ENCODE measurements around the gene TOMM20.
A peak's percentile ranks its signal among the peaks of the same experiment; 100 is the strongest.
"Not testable (repeated sequence)": the region's sequence is repeated elsewhere in the genome, so short reads cannot be mapped to it uniquely, and the experiment has no call there.

TOMM20 gene

DNA sequence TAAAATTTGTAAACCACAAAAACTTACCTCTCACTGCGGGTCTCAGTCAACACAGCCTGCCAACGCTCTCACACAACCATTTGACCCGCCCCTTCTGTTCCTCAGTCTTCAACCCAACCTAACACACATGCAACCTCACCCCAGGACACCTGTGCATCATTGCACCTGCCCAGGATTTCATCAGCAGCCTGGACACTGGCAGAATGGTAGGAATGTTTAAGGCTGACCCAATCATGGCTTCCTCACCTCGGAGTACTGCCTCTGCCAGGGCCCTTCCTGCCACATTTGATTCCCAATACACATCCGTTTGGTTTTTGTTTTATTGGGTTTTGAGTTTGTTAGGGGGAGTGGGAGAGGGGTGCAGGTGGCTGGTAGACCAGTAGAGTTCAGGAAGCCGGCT, 40.7 kb downstream of the TOMM20 start (continued):
- TF ChIP-seq, protein P1, sequence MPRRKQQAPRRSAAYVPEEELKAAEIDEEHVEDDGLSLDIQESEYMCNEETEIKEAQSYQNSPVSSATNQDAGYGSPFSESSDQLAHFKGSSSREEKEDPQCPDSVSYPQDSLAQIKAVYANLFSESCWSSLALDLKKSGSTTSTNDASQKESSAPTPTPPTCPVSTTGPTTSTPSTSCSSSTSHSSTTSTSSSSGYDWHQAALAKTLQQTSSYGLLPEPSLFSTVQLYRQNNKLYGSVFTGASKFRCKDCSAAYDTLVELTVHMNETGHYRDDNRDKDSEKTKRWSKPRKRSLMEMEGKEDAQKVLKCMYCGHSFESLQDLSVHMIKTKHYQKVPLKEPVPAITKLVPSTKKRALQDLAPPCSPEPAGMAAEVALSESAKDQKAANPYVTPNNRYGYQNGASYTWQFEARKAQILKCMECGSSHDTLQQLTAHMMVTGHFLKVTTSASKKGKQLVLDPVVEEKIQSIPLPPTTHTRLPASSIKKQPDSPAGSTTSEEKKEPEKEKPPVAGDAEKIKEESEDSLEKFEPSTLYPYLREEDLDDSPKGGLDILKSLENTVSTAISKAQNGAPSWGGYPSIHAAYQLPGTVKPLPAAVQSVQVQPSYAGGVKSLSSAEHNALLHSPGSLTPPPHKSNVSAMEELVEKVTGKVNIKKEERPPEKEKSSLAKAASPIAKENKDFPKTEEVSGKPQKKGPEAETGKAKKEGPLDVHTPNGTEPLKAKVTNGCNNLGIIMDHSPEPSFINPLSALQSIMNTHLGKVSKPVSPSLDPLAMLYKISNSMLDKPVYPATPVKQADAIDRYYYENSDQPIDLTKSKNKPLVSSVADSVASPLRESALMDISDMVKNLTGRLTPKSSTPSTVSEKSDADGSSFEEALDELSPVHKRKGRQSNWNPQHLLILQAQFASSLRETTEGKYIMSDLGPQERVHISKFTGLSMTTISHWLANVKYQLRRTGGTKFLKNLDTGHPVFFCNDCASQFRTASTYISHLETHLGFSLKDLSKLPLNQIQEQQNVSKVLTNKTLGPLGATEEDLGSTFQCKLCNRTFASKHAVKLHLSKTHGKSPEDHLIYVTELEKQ (tag by site-specific recombination; IDR thresholded peaks at IDR 0.05; ENCODE audit: borderline replicate concordance) = no peak
- no peak for TF ChIP-seq ZNF585B (tag by site-specific recombination; IDR thresholded peaks at IDR 0.05)

- H3K9me3 ChIP-seq (ENCODE audit: control insufficient read depth, insufficient read depth, low read depth, low read length); H3K4me1 ChIP-seq (ENCODE audit: control insufficient read depth, insufficient read depth, low read length); H3K36me3 ChIP-seq (ENCODE audit: control insufficient read depth in 2 of 2, insufficient read depth in 1 of 2, low read length in 2 of 2); H3K27ac ChIP-seq (ENCODE audit: extremely low read depth, low read depth, low read length); POLR2A ChIA-PET; H3K4me3 ChIP-seq (ENCODE audit: low read depth, low read length): not testable (repeated sequence)
- CTCF ChIA-PET = interaction anchor here (0.6 to 3.4 kb wide), 10 partner anchors 8 to 587 kb away, joined by 3 to 21 read pairs (median 3); no protein-coding TSS in a partner anchor
Measured at GRCh38 chr1:235085411-235086117, 43.1 kb downstream of the TOMM20 start.

GRCh38 chr1:235080788-235081187, 47.8 kb downstream of the TOMM20 start:
- H3K27ac ChIP-seq (ENCODE audit: extremely low read depth, low read depth, low read length); H3K9me3 ChIP-seq (ENCODE audit: control insufficient read depth, insufficient read depth, low read depth, low read length); H3K4me1 ChIP-seq (ENCODE audit: control insufficient read depth, insufficient read depth, low read length); H3K4me3 ChIP-seq (ENCODE audit: low read depth, low read length); H3K36me3 ChIP-seq (ENCODE audit: control insufficient read depth in 2 of 2, insufficient read depth in 1 of 2, low read length in 2 of 2): not testable (repeated sequence)
- ChIA-PET POLR2A (interaction anchor here (0.6 kb wide), 1 partner anchor 51 kb away, joined by 3 read pairs; no protein-coding TSS in a partner anchor), CTCF (interaction anchor here (1.7 kb wide), 1 partner anchor 581 kb away, joined by 7 read pairs; no protein-coding TSS in a partner anchor)
- TF ChIP-seq ZNF366 (tag by site-specific recombination; conservative IDR thresholded peaks at IDR 0.05) = peak; percentile 63; the same call in 1 of the 2 replicates

DNA sequence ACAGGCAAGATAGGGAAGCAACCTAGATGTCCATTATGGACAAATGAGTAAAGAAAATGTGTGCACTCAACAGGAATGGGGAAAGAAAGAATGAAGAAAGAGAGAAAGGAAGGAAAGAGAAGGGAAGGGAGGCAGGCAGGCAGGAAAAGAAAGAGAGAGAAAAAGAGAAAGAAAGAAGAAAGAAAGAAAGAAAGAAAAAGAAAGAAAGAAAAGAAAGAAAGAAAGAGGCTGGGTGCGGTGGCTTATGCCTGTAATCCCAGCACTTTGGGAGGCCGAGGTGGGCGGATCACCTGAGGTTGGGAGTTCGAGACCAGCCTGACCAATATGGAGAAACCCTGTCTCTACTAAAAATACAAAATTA, 48.4 kb downstream of the TOMM20 start:
- not testable (repeated sequence) for H3K27ac ChIP-seq (ENCODE audit: extremely low read depth, low read depth, low read length); H3K36me3 ChIP-seq (ENCODE audit: control insufficient read depth in 2 of 2, insufficient read depth in 1 of 2, low read length in 2 of 2); H3K9me3 ChIP-seq (ENCODE audit: control insufficient read depth, insufficient read depth, low read depth, low read length); H3K4me3 ChIP-seq (ENCODE audit: low read depth, low read length)
- 0 out of 2 replicates have a peak, but pooled peaks have one; percentile 51 for TF ChIP-seq ZSCAN23 (tag by site-specific recombination; IDR thresholded peaks at IDR 0.05)
- peak; percentile 78 for TF ChIP-seq ZNF366 (tag by site-specific recombination; conservative IDR thresholded peaks at IDR 0.05)
- peaks cover 11% of the 10 kb centered on the region for H3K4me1 ChIP-seq (ENCODE audit: control insufficient read depth, insufficient read depth, low read length)
- ChIA-PET CTCF (interaction anchor here (0.6 to 0.7 kb wide), 2 partner anchors 133 to 630 kb away, joined by 3 to 4 read pairs; no protein-coding TSS in a partner anchor), POLR2A (interaction anchor here (0.6 kb wide), 1 partner anchor 52 kb away, joined by 3 read pairs; no protein-coding TSS in a partner anchor)

GRCh38 chr1:235079443-235080296, 49.0 kb downstream of the TOMM20 start:
- Histone ChIP-seq H3K27ac (ENCODE audit: extremely low read depth, low read depth, low read length) (no peak overlapping the region), H3K4me1 (ENCODE audit: control insufficient read depth, insufficient read depth, low read length) (peaks cover 17% of the 10 kb centered on the region), H3K4me3 (ENCODE audit: low read depth, low read length) (no peak overlapping the region), H3K36me3 (ENCODE audit: control insufficient read depth in 2 of 2, insufficient read depth in 1 of 2, low read length in 2 of 2) (no peaks in the 10 kb centered on the region), H3K9me3 (ENCODE audit: control insufficient read depth, insufficient read depth, low read depth, low read length) (no peaks in the 10 kb centered on the region)
- CTCF ChIA-PET = interaction anchor here (0.6 to 1.3 kb wide), 8 partner anchors 12 to 629 kb away, joined by 3 to 4 read pairs (median 3); no protein-coding TSS in a partner anchor
- POLR2A ChIA-PET = interaction anchor here (1.1 to 1.3 kb wide), 2 partner anchors 12 to 355 kb away, joined by 3 to 5 read pairs; no protein-coding TSS in a partner anchor
- TF ChIP-seq SP7 (tag by site-specific recombination; IDR thresholded peaks at IDR 0.05) (peak; percentile 62; the same call in 1 of the 2 replicates), GLIS1 (tag by site-specific recombination; IDR thresholded peaks at IDR 0.05) (peak; percentile 67), ZNF473 (tag by site-specific recombination; IDR thresholded peaks at IDR 0.05) (no peak), ZFHX2 (tag by site-specific recombination; conservative IDR thresholded peaks at IDR 0.05) (0 out of 2 replicates have a peak, but pooled peaks have one; percentile 12)
